Measurements from ENCODE around the gene SART1.

Gene SART1

DNA sequence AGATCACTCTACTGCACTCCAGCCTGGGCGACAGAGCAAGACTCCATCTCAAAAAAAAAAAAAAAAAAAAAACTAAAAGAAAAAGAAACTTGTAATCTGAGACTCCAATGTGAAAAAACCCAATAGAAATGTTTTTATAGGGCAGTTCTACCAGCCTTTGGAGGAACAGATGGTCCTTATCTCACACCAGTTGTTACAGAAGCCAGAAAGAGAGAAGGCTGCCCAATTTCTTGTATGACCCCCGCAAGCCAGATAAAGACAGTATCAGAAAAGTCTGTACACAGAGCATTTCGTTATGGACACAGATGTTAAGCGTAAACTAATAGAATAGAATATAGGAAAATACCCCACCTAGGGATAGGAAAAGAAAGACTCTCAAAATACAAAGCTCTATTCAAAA is 27.5 kb upstream of the SART1 start:
- TF ChIP-seq, protein P1, sequence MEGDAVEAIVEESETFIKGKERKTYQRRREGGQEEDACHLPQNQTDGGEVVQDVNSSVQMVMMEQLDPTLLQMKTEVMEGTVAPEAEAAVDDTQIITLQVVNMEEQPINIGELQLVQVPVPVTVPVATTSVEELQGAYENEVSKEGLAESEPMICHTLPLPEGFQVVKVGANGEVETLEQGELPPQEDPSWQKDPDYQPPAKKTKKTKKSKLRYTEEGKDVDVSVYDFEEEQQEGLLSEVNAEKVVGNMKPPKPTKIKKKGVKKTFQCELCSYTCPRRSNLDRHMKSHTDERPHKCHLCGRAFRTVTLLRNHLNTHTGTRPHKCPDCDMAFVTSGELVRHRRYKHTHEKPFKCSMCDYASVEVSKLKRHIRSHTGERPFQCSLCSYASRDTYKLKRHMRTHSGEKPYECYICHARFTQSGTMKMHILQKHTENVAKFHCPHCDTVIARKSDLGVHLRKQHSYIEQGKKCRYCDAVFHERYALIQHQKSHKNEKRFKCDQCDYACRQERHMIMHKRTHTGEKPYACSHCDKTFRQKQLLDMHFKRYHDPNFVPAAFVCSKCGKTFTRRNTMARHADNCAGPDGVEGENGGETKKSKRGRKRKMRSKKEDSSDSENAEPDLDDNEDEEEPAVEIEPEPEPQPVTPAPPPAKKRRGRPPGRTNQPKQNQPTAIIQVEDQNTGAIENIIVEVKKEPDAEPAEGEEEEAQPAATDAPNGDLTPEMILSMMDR (IDR thresholded peaks at IDR 0.05; ENCODE audit: low read depth, low read length) = no peak
- no peak overlapping the region for H3K4me3 ChIP-seq (ENCODE audit: low read depth, low read length)

DNA sequence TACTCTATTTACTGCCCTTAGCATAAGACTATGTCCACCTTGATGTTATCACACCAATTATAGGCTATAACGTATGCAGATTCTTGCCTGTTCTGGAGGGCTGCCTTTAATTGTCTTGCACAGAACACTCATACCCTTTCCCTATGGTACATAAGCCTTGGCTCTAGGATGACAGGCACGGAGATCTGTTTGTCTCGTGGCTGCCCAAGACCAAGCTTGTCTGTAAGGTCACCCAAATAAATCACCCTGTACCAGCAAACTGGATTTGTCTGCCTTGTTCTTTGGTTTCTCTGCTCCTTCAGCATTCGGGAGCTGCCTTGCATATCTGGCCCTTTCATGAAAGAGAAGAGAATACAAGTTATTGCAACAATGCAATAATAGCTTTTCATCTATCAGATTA is 23.8 kb upstream of the SART1 start:
- TF ChIP-seq, protein P1 (IDR thresholded peaks at IDR 0.05; ENCODE audit: low read depth, low read length) = no peak
- no peak overlapping the region for H3K4me3 ChIP-seq (ENCODE audit: low read depth, low read length)

DNA sequence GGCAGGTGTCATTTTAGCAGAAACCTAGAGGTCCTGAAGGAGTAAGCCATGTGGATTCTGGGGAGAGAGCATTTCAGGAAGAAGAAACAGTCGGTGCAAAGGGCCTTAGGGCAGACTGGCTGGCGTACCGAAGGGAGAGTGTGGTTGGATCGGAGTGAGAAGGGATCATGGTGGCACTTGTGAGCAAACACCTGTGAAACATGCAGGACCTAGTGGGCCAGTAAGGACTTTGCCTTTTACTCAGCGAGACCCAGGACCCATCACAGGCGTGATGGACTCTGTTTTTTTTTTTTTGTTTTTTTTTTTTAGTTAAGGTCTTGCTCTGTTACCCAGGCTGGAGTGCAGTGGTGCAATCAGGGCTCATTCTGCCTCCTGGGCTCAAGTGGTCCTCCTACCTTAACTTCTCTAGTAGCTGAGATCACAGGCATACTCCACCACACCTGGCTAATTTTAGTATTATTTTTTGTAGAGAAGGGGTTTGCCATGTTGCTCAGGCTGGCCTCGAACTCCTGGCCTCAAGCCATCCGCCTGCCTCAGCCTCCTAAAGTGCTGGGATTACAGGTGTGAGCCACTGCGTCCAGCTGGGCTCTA is 19.7 kb upstream of the SART1 start:
- H3K4me3 ChIP-seq (ENCODE audit: low read depth, low read length) = no peak overlapping the region
- TF ChIP-seq, protein P1 (IDR thresholded peaks at IDR 0.05; ENCODE audit: low read depth, low read length) = no peak

DNA sequence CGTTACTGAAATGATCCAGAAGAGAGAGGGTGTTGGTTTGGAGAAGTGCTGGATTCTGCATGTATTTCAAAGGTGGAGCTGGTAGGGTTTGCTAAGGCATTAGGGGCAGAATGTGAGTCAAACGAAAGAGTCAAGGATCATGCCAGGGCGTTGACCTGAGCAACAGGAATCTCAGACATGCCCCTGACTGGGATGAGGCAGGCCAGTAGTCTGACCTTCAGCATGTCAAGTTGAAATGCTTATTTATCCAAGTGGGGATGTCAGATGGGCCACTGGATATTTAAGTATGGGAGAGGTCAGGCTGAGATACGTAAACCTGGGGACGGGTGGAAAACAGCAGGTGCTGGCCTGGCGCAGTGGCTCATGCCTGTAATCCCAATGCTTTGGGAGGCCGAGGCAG is 19.0 kb upstream of the SART1 start:
- H3K4me3 ChIP-seq (ENCODE audit: low read depth, low read length) = no peak overlapping the region
- TF ChIP-seq, protein P1 (IDR thresholded peaks at IDR 0.05; ENCODE audit: low read depth, low read length) = no peak

DNA sequence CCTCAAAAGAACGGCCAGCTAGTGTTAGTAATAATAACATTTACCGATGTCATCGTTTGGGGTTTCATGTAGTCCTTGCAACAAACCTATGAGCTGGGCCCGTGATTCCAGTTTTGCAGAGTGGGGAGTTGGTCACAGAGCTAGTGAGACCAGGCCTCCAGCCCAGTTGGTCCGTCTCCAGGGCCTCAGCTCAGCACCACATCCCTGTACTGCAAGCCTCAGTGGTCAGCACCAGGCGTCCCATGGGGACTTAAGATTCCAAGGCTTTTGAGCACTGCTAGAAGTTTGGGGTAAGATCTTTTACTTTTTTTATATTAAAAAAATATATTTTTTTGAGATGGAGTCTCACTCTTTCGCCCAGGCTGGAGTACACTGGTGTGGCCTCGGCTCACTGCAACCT is 17.3 kb upstream of the SART1 start:
- TF ChIP-seq, protein P1 (IDR thresholded peaks at IDR 0.05; ENCODE audit: low read depth, low read length) = no peak
- H3K4me3 ChIP-seq (ENCODE audit: low read depth, low read length) = no peak overlapping the region

DNA sequence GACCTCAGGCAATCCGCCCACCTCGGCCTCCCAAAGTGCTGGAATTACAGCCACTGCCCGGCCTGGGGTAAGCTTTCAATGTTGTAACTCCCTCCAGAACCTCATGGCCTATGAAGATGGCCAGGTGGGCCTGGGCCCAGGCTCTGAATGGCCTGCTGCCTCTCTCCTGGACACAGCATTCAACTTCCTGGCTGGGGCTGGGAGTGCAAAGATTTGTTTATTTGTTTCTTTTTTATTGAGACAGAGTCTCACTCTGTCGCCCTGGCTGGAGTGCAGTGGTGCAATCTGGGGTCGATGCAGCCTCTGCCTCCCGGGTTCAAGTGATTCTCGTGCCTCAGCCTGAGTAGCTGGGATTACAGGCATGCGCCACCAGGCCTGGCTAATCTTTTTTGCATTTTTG is 16.8 kb upstream of the SART1 start:
- TF ChIP-seq, protein P1 (IDR thresholded peaks at IDR 0.05; ENCODE audit: low read depth, low read length) = no peak
- no peak overlapping the region for H3K4me3 ChIP-seq (ENCODE audit: low read depth, low read length)

DNA sequence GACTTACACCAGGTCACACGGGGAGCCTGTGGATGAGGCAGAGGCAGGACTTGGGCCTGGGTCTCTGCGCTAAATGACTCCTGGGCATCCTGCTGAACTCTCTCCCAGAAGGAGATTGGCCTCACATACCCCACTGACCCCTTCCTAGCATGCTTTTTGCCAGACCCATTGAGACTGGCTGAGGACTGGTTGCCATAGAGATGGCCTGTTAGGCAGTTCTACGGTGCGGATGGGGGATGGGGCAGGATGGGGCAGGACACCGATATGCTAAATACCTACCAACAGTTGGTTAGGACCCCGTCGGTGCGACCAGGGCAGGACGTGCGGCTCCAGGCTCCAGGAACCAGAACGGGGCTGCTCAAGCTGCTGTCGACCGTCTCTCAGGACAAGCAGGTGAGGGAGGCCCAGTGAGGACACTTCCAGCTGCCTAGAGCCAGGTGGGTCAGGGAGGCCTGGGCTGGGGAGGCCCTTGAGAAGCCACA is 16.1 kb upstream of the SART1 start, which contains the start of gene TSGA10IP:
TSGA10IP (plus strand) TSS at position 51 of the 482 bp plus-strand sequence; CDS start at position 247, 196 bp downstream.
- TF ChIP-seq, protein P1 (IDR thresholded peaks at IDR 0.05; ENCODE audit: low read depth, low read length) = no peak
- H3K4me3 ChIP-seq (ENCODE audit: low read depth, low read length) = no peak within 1 kb of the TSS

All from WI38 (cell line).